GM12801 (cell line): ENCODE results near the gene FERMT3.

Experiments
- TF ChIP-seq, protein P1 (sequence below): IDR thresholded peaks from one replicate; pipeline ENCODE4 v1.5.1; 2011; ENCODE audit warnings: control low read depth; ENCODE audit not compliant: insufficient read length; ENCODE audit errors: extremely low read depth

The FERMT3 gene

GRCh38 chr11:64181506-64182411 lies 24.8 kb upstream of the FERMT3 start:
- TF ChIP-seq, protein P1, sequence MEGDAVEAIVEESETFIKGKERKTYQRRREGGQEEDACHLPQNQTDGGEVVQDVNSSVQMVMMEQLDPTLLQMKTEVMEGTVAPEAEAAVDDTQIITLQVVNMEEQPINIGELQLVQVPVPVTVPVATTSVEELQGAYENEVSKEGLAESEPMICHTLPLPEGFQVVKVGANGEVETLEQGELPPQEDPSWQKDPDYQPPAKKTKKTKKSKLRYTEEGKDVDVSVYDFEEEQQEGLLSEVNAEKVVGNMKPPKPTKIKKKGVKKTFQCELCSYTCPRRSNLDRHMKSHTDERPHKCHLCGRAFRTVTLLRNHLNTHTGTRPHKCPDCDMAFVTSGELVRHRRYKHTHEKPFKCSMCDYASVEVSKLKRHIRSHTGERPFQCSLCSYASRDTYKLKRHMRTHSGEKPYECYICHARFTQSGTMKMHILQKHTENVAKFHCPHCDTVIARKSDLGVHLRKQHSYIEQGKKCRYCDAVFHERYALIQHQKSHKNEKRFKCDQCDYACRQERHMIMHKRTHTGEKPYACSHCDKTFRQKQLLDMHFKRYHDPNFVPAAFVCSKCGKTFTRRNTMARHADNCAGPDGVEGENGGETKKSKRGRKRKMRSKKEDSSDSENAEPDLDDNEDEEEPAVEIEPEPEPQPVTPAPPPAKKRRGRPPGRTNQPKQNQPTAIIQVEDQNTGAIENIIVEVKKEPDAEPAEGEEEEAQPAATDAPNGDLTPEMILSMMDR, result no peak

GRCh38 chr11:64183890-64184289 lies 22.6 kb upstream of the FERMT3 start:
- TF ChIP-seq, protein P1, result no peak

DNA sequence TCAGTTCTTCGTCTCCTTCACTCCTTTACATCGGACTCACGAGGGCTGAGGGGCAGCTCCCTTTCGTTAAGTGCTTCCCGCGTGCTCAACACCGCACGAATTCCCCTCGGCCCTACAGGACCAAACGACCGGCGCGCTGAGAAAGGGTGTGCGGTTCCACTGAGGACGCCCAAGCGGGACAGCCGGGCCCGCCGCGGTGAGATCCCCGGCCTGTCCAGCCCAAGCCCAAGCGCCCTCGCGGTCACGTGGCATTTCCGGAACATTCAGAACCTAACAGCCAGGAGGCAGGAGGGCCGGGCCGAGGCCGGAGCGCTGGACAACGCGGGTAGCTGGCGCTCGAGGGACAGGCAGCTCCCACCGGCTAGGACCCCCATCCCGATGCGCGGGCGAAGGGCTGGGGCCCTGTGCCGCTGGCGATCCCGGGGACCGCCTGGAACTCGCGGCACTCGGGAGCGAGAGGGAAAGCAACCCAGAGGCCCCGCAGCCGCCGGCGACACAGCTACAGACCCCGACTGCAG lies 21.3 kb upstream of the FERMT3 start:
- TF ChIP-seq, protein P1, result no peak

DNA sequence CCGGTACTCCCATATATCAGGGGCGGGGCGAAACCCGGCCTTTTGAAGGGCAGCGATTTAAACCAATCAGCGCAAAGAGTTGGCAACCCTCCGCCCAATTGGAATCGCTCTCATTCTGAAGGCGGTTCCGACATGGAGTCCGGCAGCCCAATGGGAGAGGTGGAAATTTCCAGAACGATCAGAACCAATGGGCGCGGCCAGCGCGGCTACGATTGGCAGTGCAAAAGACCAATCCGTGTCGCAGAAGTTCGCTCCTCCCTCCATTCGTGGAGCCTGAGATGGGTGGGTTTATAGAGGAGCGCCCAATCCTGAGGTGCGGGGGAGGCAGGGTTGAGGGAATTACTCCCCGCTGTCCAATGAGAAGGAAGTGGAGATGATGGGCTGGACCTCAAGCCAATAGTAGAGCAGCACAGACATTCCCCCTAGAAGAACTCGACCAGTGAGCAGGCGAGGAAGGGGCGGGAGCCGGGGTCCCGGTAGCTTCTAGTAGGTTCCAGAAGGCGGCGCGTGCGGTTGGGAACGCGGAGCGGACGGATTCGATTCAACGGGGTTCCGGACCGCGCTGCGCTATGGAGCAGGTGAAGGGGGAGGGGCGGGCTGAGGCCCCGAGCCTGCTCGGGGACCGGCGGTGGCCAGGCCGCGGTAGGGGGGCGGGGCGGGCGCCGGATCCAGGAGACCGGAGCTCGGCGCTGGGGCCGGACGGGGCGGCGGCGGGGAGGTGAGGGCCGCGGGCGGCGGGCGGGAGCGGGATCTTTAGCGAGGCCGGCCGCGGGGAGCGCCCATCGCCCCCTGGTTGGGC lies 20.6 kb upstream of the FERMT3 start, which contains the start of gene STIP1:
TSS of gene STIP1 (plus strand) at position 479 of the 799 bp plus-strand sequence. CDS start at position 570, 91 bp downstream.
- TF ChIP-seq, protein P1, result no peak

DNA sequence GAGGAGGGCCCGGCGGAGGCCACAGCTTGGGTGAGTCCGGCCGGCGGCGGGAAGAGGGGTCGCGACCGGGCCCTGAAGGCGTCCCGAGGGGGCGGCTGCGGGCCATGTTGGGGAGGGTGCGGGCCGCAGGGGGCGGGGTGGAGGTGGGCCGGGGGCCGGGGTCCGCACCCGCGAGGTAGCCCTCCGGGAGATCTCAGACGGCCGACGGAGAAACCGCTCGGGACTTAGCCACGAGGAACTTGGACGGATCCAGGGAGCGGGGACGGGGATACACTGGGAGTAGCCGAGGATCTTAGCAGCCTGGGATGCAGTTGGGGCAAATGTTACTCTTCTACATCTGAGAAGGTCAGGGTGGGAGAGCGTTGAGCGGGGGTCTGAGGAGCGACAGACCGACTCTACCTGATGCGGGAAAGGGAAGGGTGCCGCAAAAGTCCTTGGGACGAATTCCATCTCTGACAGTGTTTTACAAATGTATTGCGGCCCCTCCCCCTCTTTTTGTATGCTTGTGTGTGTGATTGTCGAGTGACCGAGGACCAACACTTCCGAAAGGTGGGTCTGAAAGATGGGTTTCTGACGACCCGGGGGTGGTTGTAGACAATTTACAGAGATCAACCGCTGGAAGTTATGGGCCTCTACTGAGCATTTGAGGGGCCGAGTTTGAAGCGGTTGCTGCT lies 19.9 kb upstream of the FERMT3 start:
- TF ChIP-seq, protein P1, result no peak

DNA sequence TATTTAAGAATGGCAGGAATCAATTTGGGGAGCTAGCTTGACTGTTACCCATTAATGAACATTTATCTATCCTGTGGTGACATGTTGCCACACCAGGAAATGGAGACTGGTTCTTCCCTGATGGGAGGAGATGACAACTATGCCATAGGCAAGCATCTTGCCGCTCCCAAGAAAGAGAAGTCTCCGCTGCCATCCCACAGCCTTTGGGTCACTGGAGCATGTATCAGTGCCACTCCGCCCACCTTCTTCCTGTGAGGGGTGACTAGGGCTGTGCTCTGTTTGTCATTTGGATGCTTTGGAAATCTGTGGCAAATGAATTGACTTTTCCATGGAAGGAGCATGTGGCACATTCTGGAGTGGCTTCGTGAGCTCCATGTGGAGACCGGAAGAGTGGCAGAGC lies 14.1 kb upstream of the FERMT3 start:
- TF ChIP-seq, protein P1, result no peak
